HG03565 (cell line): Measurements from ENCODE around the gene CBX1.
"Not testable (repeated sequence)": the region's sequence is repeated elsewhere in the genome, so short reads cannot be mapped to it uniquely, and the experiment has no call there.

Source experiments
- ATAC-seq: cut with Tn5 transposase; IDR thresholded peaks from one replicate; pipeline ENCODE4 v1.9.1; 2021; ENCODE audit warnings: mild to moderate bottlenecking, moderate library complexity; ENCODE audit not compliant: unreplicated experiment

The CBX1 gene

GRCh38 chr17:48053758-48054237 lies 47.5 kb downstream of the CBX1 start:
- ATAC-seq = no peak

GRCh38 chr17:48052956-48053757 lies 48.1 kb downstream of the CBX1 start:
- no peak for ATAC-seq

GRCh38 chr17:48051706-48052486 lies 49.4 kb downstream of the CBX1 start:
- ATAC-seq = no peak

- ATAC-seq = no peak
Observed at GRCh38 chr17:48051283-48051682, 50.0 kb downstream of the CBX1 start.

- no peak for ATAC-seq
Observed at GRCh38 chr17:48048384-48049126, 52.7 kb downstream of the CBX1 start.

- peak; percentile 78 for ATAC-seq
Observed at GRCh38 chr17:48047741-48048383, 53.4 kb downstream of the CBX1 start, which contains the start of gene NFE2L1. Gene NFE2L1 (plus strand): TSS chr17:48048359. CDS start chr17:48051119, 2,760 bp downstream.

GRCh38 chr17:48047113-48047740 lies 54.1 kb downstream of the CBX1 start:
- no peak for ATAC-seq

GRCh38 chr17:48046296-48046695 lies 55.0 kb downstream of the CBX1 start:
- no peak for ATAC-seq

GRCh38 chr17:48045316-48046001 lies 55.8 kb downstream of the CBX1 start:
- ATAC-seq = no peak

- no peak for ATAC-seq
Observed at GRCh38 chr17:48044851-48045250, 56.4 kb downstream of the CBX1 start.

- ATAC-seq = no peak
Observed at GRCh38 chr17:48043176-48043575, 58.1 kb downstream of the CBX1 start.

GRCh38 chr17:48038687-48039086 lies 62.6 kb downstream of the CBX1 start:
- ATAC-seq = no peak

- ATAC-seq = no peak
Observed at GRCh38 chr17:48037838-48038323, 63.4 kb downstream of the CBX1 start.

- ATAC-seq = no peak
Observed at GRCh38 chr17:48037036-48037837, 64.0 kb downstream of the CBX1 start, which contains the start of gene COPZ2. Gene COPZ2 (minus strand): TSS chr17:48037797. CDS start chr17:48037777, 20 bp downstream.

GRCh38 chr17:48036693-48037035 lies 64.6 kb downstream of the CBX1 start:
- no peak for ATAC-seq

GRCh38 chr17:48034734-48035133 lies 66.5 kb downstream of the CBX1 start:
- not testable (repeated sequence) for ATAC-seq

GRCh38 chr17:48031966-48032365 lies 69.3 kb downstream of the CBX1 start:
- no peak for ATAC-seq

- no peak for ATAC-seq
Observed at GRCh38 chr17:48030531-48030930, 70.7 kb downstream of the CBX1 start.

- ATAC-seq = no peak
Observed at GRCh38 chr17:48028736-48029135, 72.5 kb downstream of the CBX1 start.
